ENCODE results near the gene CNTFR.

- TF ChIP-seq CTCF (IDR thresholded peaks at IDR 0.05) (no peak), POLR2A (IDR thresholded peaks at IDR 0.05) (no peak), POLR2AphosphoS5 (IDR thresholded peaks at IDR 0.05) (no peak)
Measured at GRCh38 chr9:34588671-34589635, 571 bp downstream of the CNTFR start.
